Heart left ventricle (tissue), 13 donors: ENCODE measurements around the gene GYPC.

Experiments used
- POLR2A ChIP-seq, 2 donors: fragments of 450-650 bp; IDR thresholded peaks; one replicate each; pipeline ENCODE4 v1.6.1; 2017; ENCODE audit warnings: antibody characterized with exemption in 2 of 2, mild to moderate bottlenecking in 2 of 2, moderate library complexity in 2 of 2
- TF ChIP-seq, protein P1 (sequence below), 12 donors: fragments of 200-600 bp; sonication (generic) in 4 of 12; IDR thresholded peaks; one replicate each; pipeline versions ENCODE4 v1.5.0 to v1.8.0; 2018 to 2022; ENCODE audit warnings: antibody characterized with exemption in 12 of 12, mild to moderate bottlenecking in 5 of 12
- donor health status: ischemic (EF 13 %, LVEDD 7.1; RV severe dilation, severe dysfunction).
- donor health status: DM: no; HTN: yes; CAD: no.
- donor health status: DM: no; HTN: no; CAD: no.
- donor health status: ischemic (EF 25% LVEDD 6.9; RV normal size, moderate dysfunction).
- donor health status: ischemic (EF 25% LVEDD 5.7; RV mildly dilated, moderate dysfunction).
- donor health status: ischemic (EF 35%, LVEDD 5.7; RV mildly dilated, moderate dysfunction).
- donor health status: nonischemic (EF 11% LVEDD 7.7; RV severe dilation, severe dysfunction).
- donor health status: DM: yes; HTN: yes; CAD: no.
- donor health status: PGD.
- donor health status: ischemic (EF 29% LVEDD 5.4; RV normal size, mild dysfunction).
- donor health status: nonischemic (EF 23%, LVEDD 6.1; RV moderate dilation, normal function).

DNA sequence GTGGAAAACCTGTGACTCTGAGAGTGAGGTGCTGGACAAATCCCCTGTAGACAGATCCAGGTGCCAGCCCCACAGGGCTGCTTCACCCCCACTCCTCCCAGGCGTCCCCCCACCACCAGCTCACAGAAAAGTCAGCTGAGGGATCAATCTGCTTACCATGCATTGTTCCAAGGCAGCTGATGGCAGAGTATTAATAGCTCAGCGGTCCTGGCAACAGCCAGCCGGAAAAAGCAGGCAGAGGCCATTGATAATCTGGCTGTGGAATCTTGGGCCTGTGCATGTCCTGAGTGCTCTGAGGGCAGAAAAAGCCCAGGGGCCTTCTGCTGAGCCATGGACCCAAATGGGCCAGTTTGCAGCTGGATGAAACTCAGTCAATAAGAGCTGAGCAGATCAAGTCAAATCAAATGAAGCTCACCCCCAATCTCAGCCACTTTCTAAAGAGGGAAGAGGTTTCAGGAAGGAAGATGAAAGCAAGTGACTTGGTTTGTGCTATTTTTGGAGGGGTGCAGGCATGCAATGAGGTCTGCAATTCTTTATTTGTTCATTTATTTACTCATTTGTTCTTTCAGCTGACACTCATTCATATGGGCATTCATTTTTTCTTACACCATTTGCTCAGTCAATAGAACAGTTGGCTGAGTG is 63.4 kb downstream of the GYPC start:
- TF ChIP-seq, protein P1, sequence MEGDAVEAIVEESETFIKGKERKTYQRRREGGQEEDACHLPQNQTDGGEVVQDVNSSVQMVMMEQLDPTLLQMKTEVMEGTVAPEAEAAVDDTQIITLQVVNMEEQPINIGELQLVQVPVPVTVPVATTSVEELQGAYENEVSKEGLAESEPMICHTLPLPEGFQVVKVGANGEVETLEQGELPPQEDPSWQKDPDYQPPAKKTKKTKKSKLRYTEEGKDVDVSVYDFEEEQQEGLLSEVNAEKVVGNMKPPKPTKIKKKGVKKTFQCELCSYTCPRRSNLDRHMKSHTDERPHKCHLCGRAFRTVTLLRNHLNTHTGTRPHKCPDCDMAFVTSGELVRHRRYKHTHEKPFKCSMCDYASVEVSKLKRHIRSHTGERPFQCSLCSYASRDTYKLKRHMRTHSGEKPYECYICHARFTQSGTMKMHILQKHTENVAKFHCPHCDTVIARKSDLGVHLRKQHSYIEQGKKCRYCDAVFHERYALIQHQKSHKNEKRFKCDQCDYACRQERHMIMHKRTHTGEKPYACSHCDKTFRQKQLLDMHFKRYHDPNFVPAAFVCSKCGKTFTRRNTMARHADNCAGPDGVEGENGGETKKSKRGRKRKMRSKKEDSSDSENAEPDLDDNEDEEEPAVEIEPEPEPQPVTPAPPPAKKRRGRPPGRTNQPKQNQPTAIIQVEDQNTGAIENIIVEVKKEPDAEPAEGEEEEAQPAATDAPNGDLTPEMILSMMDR (IDR thresholded peaks at IDR 0.05), result no peak
- no peak for TF ChIP-seq POLR2A (IDR thresholded peaks at IDR 0.05)
